ENCODE measurements around the gene SULF2.
"Not testable (repeated sequence)": the region's sequence is repeated elsewhere in the genome, so short reads cannot be mapped to it uniquely, and the experiment has no call there.

Gene SULF2

GRCh38 chr20:47804972-47805371 is 19.7 kb upstream of the SULF2 start:
- not testable (repeated sequence) for DNase-seq (ENCODE audit: low spot score)

- DNase-seq (ENCODE audit: low spot score) = not testable (repeated sequence)
Observed at GRCh38 chr20:47804224-47804825, 19.0 kb upstream of the SULF2 start.

- DNase-seq (ENCODE audit: low spot score) = no peak
Observed at GRCh38 chr20:47802975-47803374, 17.7 kb upstream of the SULF2 start.

- DNase-seq (ENCODE audit: low spot score) = no peak
Observed at GRCh38 chr20:47802226-47802920, 17.1 kb upstream of the SULF2 start.

GRCh38 chr20:47801759-47802158 is 16.5 kb upstream of the SULF2 start:
- no peak for DNase-seq (ENCODE audit: low spot score)

- DNase-seq (ENCODE audit: low spot score) = no peak
Observed at GRCh38 chr20:47801079-47801478, 15.8 kb upstream of the SULF2 start.

GRCh38 chr20:47800623-47801022 is 15.3 kb upstream of the SULF2 start:
- no peak for DNase-seq (ENCODE audit: low spot score)

GRCh38 chr20:47799116-47799715 is 13.9 kb upstream of the SULF2 start:
- no peak for DNase-seq (ENCODE audit: low spot score)

- DNase-seq (ENCODE audit: low spot score) = no peak
Observed at GRCh38 chr20:47796971-47797370, 11.7 kb upstream of the SULF2 start.

- no peak for DNase-seq (ENCODE audit: low spot score)
Observed at GRCh38 chr20:47795214-47795907, 10.1 kb upstream of the SULF2 start.

- DNase-seq (ENCODE audit: low spot score) = not testable (repeated sequence)
Observed at GRCh38 chr20:47794264-47794663, 9.0 kb upstream of the SULF2 start.

- peak; percentile 65 for DNase-seq (ENCODE audit: low spot score)
Observed at GRCh38 chr20:47792021-47792618, 6.8 kb upstream of the SULF2 start.

GRCh38 chr20:47791084-47791599 is 5.9 kb upstream of the SULF2 start:
- DNase-seq (ENCODE audit: low spot score) = no peak

GRCh38 chr20:47790580-47790965 is 5.3 kb upstream of the SULF2 start:
- DNase-seq (ENCODE audit: low spot score) = no peak

GRCh38 chr20:47789764-47790579 is 4.7 kb upstream of the SULF2 start:
- DNase-seq (ENCODE audit: low spot score) = no peak

- no peak for DNase-seq (ENCODE audit: low spot score)
Observed at GRCh38 chr20:47789081-47789763, 3.9 kb upstream of the SULF2 start.

GRCh38 chr20:47788741-47789080 is 3.4 kb upstream of the SULF2 start:
- no peak for DNase-seq (ENCODE audit: low spot score)

GRCh38 chr20:47786765-47787107 is 1.5 kb upstream of the SULF2 start:
- no peak for DNase-seq (ENCODE audit: low spot score)

- DNase-seq (ENCODE audit: low spot score) = peak; percentile 80
Observed at GRCh38 chr20:47785854-47786764, 828 bp upstream of the SULF2 start.

Data from AG08396 (cell line).